ENCODE measurements around the gene POLR2E. TPM values are rescaled to one million over a fixed set of nuclear protein-coding genes. Genes with fewer than 3 reads are reported as not detected.

Gene POLR2E
- total RNA-seq, 4 donors from 2014 or later = 74.3 to 107 (median 96.9) TPM

GRCh38 chr19:1050989-1051788 is 44.0 kb downstream of the POLR2E start:
- H3K4me1 ChIP-seq = peaks cover 0 to 7% (median 0%) of the 10 kb centered on the region in 4 donors

GRCh38 chr19:1049800-1050199 is 45.4 kb downstream of the POLR2E start:
- no peak for DNase-seq

More at GRCh38 chr19:1050989-1051788, 44.0 kb downstream of the POLR2E start:
- Histone ChIP-seq H3K36me3 (peaks cover 0 to 5% (median 0%) of the 10 kb centered on the region in 3 donors), H3K9me3 (no peaks in the 10 kb centered on the region), H3K27ac (no peak overlapping the region), H3K4me3 (no peak overlapping the region), H3K27me3 (no peaks in the 10 kb centered on the region)
- no peak for DNase-seq
- no peak for TF ChIP-seq POLR2A (IDR thresholded peaks at IDR 0.05)
- TF ChIP-seq CTCF (IDR thresholded peaks at IDR 0.05) = no peak

GRCh38 chr19:1049106-1049505 is 46.1 kb downstream of the POLR2E start:
- H3K36me3 ChIP-seq = peaks cover 0 to 5% (median 0%) of the 10 kb centered on the region in 3 donors
- no peak overlapping the region for H3K27ac ChIP-seq
- H3K9me3 ChIP-seq = no peaks in the 10 kb centered on the region
- no peak overlapping the region for H3K4me3 ChIP-seq
- no peak for DNase-seq
- TF ChIP-seq POLR2A (IDR thresholded peaks at IDR 0.05) = no peak
- no peak for TF ChIP-seq CTCF (IDR thresholded peaks at IDR 0.05)
- H3K27me3 ChIP-seq = no peaks in the 10 kb centered on the region
- peaks cover 0 to 7% (median 0%) of the 10 kb centered on the region in 4 donors for H3K4me1 ChIP-seq

More at GRCh38 chr19:1049800-1050199, 45.4 kb downstream of the POLR2E start:
- peaks cover 0 to 7% (median 0%) of the 10 kb centered on the region in 4 donors for H3K4me1 ChIP-seq
- no peak overlapping the region for H3K27ac ChIP-seq
- TF ChIP-seq POLR2A (IDR thresholded peaks at IDR 0.05) (no peak), CTCF (IDR thresholded peaks at IDR 0.05) (no peak)
- no peaks in the 10 kb centered on the region for H3K9me3 ChIP-seq
- no peaks in the 10 kb centered on the region for H3K27me3 ChIP-seq
- peaks cover 0 to 5% (median 0%) of the 10 kb centered on the region in 3 donors for H3K36me3 ChIP-seq
- H3K4me3 ChIP-seq = no peak overlapping the region

- H3K4me3 ChIP-seq = no peak overlapping the region
- peak in 2 of 3 donors; percentile 71 to 85 for DNase-seq
- H3K27me3 ChIP-seq = no peaks in the 10 kb centered on the region
- peaks cover 0 to 7% (median 2%) of the 10 kb centered on the region in 4 donors for H3K4me1 ChIP-seq
- H3K36me3 ChIP-seq = peaks cover 0 to 5% (median 0%) of the 10 kb centered on the region in 3 donors
- H3K27ac ChIP-seq = peak overlapping the region in 2 of 4 donors; percentile 5 to 39
- TF ChIP-seq CTCF (IDR thresholded peaks at IDR 0.05) (no peak), POLR2A (IDR thresholded peaks at IDR 0.05) (no peak)
- H3K9me3 ChIP-seq = no peaks in the 10 kb centered on the region
These were observed 47.5 kb downstream of the POLR2E start for GRCh38 chr19:1047696-1048147.

GRCh38 chr19:1046836-1047695 is 48.1 kb downstream of the POLR2E start:
- no peak for TF ChIP-seq CTCF (IDR thresholded peaks at IDR 0.05)
- no peak for TF ChIP-seq POLR2A (IDR thresholded peaks at IDR 0.05)
- Histone ChIP-seq H3K4me3 (no peak overlapping the region), H3K27ac (peak overlapping the region in 2 of 4 donors; percentile 5 to 39), H3K27me3 (no peaks in the 10 kb centered on the region), H3K4me1 (peaks cover 0 to 10% (median 4%) of the 10 kb centered on the region in 4 donors), H3K36me3 (peaks cover 0 to 5% (median 0%) of the 10 kb centered on the region in 3 donors), H3K9me3 (no peaks in the 10 kb centered on the region)
- DNase-seq = peak in 2 of 3 donors; percentile 50 to 72
